ENCODE data around the gene TMEM100. TPM values are rescaled to one million over a fixed set of nuclear protein-coding genes. Genes with fewer than 3 reads are reported as not detected.

The TMEM100 gene
- total and polyA plus RNA-seq, 8 donors: 0.29 to 51.6 (median 26.1) TPM

GRCh38 chr17:55757659-55758058 lies 35.0 kb upstream of the TMEM100 start:
- H3K4me1 ChIP-seq: peaks cover 0 to 70% (median 20%) of the 10 kb centered on the region in 4 donors
- peaks cover 0 to 13% (median 10%) of the 10 kb centered on the region in 4 donors for H3K36me3 ChIP-seq
- no peaks in the 10 kb centered on the region for H3K9me3 ChIP-seq
- intact Hi-C loops (cut with DNase I; ENCODE audit: low total_unique reads): no loop called here
- no peaks in the 10 kb centered on the region for H3K27me3 ChIP-seq
- no peak for TF ChIP-seq EP300 (IDR thresholded peaks at IDR 0.05)
- TF ChIP-seq POLR2A (IDR thresholded peaks at IDR 0.05): no peak
- TF ChIP-seq, protein P1, sequence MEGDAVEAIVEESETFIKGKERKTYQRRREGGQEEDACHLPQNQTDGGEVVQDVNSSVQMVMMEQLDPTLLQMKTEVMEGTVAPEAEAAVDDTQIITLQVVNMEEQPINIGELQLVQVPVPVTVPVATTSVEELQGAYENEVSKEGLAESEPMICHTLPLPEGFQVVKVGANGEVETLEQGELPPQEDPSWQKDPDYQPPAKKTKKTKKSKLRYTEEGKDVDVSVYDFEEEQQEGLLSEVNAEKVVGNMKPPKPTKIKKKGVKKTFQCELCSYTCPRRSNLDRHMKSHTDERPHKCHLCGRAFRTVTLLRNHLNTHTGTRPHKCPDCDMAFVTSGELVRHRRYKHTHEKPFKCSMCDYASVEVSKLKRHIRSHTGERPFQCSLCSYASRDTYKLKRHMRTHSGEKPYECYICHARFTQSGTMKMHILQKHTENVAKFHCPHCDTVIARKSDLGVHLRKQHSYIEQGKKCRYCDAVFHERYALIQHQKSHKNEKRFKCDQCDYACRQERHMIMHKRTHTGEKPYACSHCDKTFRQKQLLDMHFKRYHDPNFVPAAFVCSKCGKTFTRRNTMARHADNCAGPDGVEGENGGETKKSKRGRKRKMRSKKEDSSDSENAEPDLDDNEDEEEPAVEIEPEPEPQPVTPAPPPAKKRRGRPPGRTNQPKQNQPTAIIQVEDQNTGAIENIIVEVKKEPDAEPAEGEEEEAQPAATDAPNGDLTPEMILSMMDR (IDR thresholded peaks at IDR 0.05): no peak
- TF ChIP-seq POLR2AphosphoS5 (IDR thresholded peaks at IDR 0.05): no peak
- DNase-seq: no peak
- peak overlapping the region in 2 of 5 donors; percentile 20 to 59 for H3K27ac ChIP-seq
- WGBS, 5 donors: 91 to 97% (median 95%) methylated on average over 1 of the region's 1 CpG
- H3K4me3 ChIP-seq: no peak overlapping the region

DNA sequence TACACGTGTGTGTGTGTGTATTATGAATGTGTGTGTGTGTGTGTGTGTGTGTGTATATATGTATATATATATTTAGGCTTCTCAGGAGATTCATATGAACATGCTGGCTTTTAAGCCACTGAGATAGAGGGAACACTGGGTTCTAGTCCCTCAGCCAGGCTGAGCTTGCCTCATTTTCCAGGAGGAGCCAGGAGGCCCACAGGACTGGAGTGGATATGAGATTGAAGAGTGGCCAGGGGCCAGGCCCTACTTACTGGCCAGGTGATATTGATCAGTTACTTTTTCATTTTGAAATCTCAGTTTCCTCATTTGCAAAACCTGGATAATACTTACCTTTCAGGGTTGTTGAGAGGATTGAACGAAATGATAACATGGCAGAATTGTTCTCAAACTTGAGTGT lies 34.0 kb upstream of the TMEM100 start:
- H3K4me3 ChIP-seq: no peak overlapping the region

DNA sequence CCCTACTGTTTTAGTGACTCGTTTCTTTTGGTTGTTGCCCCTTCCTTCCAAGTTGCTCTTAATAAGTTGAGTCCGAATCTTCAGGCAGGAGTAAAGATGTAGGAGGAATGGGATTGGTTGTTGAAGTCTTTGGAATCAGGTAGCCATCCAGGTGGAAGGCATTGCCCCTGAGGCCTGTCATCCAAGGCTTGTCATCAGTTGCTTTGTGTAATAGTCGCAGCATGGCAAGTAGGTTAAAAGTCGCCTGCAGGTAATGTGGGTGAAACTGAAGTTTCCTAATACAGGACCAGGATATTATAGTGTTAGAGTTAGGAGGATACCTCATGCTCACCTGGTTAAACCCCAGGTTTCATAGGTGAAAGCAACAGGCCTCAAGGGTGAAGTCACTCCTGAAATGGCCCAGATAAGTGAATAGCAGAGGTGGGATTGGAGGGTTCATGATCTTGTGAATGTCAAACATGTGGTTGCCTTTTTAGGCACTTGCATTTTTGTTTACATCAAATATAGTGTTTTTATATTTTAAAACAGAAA lies 29.1 kb upstream of the TMEM100 start:
- Histone ChIP-seq H3K27ac (peak overlapping the region in 4 of 5 donors; percentile 82 to 92 (median 86)), H3K36me3 (peaks cover 0 to 13% (median 10%) of the 10 kb centered on the region in 4 donors), H3K4me3 (peak overlapping the region; percentile 59 to 86 (median 82)), H3K9me3 (no peaks in the 10 kb centered on the region), H3K27me3 (no peaks in the 10 kb centered on the region), H3K4me1 (peaks cover 9 to 42% (median 22%) of the 10 kb centered on the region in 4 donors)
- intact Hi-C loops (cut with DNase I; ENCODE audit: low total_unique reads): no loop called here
- DNase-seq: no peak
- TF ChIP-seq, protein P1 (IDR thresholded peaks at IDR 0.05): no peak
- no peak for TF ChIP-seq POLR2A (IDR thresholded peaks at IDR 0.05)
- TF ChIP-seq EP300 (IDR thresholded peaks at IDR 0.05): no peak
- WGBS, 5 donors: 68 to 73% (median 70%) methylated on average over 4 of the region's 4 CpGs

More for the DNA sequence above, 34.0 kb upstream of the TMEM100 start:
- 77 to 94% (median 86%) methylated on average over 2 of the region's 2 CpGs for WGBS, 5 donors
- TF ChIP-seq POLR2AphosphoS5 (IDR thresholded peaks at IDR 0.05) (no peak), EP300 (IDR thresholded peaks at IDR 0.05) (no peak), POLR2A (IDR thresholded peaks at IDR 0.05) (no peak)
- TF ChIP-seq, protein P1 (IDR thresholded peaks at IDR 0.05): no peak
- Histone ChIP-seq H3K4me1 (peaks cover 8 to 70% (median 30%) of the 10 kb centered on the region in 4 donors), H3K36me3 (peaks cover 0 to 13% (median 10%) of the 10 kb centered on the region in 4 donors), H3K27ac (no peak overlapping the region), H3K27me3 (no peaks in the 10 kb centered on the region), H3K9me3 (no peaks in the 10 kb centered on the region)
- intact Hi-C loops (cut with DNase I; ENCODE audit: low total_unique reads): no loop called here
- DNase-seq: no peak

DNA sequence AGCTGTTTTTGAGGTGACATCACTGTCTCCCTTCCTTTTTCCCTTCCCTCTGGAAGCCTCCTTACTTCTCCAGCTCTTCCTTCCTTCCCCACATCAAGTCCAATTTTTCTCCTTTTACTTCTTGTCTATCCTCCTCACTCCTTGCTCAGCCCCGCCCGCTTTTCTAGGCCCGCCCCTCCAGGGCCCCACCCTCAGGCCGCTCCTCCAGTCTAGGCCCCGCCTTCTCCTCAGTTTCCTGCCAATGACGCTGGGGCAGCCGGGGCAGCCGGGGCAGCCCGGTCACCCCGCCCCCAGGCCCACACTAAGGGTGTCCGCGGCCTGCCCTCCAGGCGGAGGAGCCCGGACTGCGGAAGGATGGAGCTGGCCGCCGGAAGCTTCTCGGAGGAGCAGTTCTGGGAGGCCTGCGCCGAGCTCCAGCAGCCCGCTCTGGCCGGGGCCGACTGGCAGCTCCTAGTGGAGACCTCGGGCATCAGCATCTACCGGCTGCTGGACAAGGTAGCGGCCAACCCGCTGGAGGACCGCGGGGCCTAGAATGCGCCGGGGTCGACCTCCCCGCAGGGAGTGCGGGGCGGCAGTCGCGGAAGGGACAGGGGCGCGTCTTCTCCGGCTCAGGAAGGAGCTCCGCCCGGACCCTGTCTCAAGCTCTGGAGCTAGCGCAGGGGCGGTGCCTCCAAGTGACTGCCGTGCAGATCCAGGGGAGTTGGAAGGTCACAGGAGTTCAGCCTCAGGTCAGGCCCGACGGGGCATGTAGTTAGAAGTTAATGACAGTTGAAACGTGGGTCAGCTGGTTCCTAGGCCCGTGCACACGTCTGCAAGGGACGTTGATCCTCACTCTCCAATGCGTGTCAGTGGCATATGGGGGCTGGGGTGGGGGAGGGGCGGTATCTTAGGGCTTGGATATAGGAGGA lies 28.3 kb upstream of the TMEM100 start, which contains the start of gene PCTP:
PCTP (plus strand) TSS at position 302 of the 908 bp plus-strand sequence; CDS start at position 355, 53 bp downstream.
- peak; percentile 92 to 96 for DNase-seq
- H3K4me3 ChIP-seq: peak within 1 kb of the TSS; percentile 59 to 86 (median 82)
- intact Hi-C loops (cut with DNase I; ENCODE audit: low total_unique reads): no loop called here
- no peaks in the 10 kb centered on the region for H3K9me3 ChIP-seq
- H3K27me3 ChIP-seq: no peaks in the 10 kb centered on the region
- H3K36me3 ChIP-seq: peaks cover 0 to 13% (median 10%) of the 10 kb centered on the region in 4 donors
- H3K27ac ChIP-seq: peak within 1 kb of the TSS; percentile 82 to 92 (median 88)
- WGBS, 5 donors: 0 to 1% (median 1%) methylated on average over 24 to 53 of the region's 53 CpGs
- TF ChIP-seq POLR2AphosphoS5 (IDR thresholded peaks at IDR 0.05): peak; percentile 85 to 93 (median 86)
- peak; percentile 32 for TF ChIP-seq EP300 (IDR thresholded peaks at IDR 0.05)
- no peak for TF ChIP-seq POLR2A (IDR thresholded peaks at IDR 0.05)
- TF ChIP-seq, protein P1 (IDR thresholded peaks at IDR 0.05): peak in 5 of 7 experiments; percentile 14 to 38 (median 25)
- peaks cover 9 to 42% (median 22%) of the 10 kb centered on the region in 4 donors for H3K4me1 ChIP-seq

Measured in stomach (tissue), 9 donors.